OCI-LY1 (cell line): ENCODE results near the gene TSNAXIP1.

Experiments
- CTCF ChIP-seq: fragments of 200-600 bp; sonication (generic), shearing (Covaris generic); IDR thresholded peaks from 2 replicates; pipeline ENCODE4 v1.5.1; 2017; ENCODE audit warnings: mild to moderate bottlenecking, antibody characterized with exemption, low read length, moderate library complexity, mixed read lengths
- EZH2 ChIP-seq: fragments of 200-600 bp; sonication (generic), shearing (Covaris generic); IDR thresholded peaks from 2 replicates; pipeline ENCODE4 v1.8.0; 2017; ENCODE audit warnings: borderline replicate concordance, mixed run types, mild to moderate bottlenecking, antibody characterized with exemption, low read length, moderate library complexity, mixed read lengths

GRCh38 chr16:67856927-67857546 is 50.3 kb downstream of the TSNAXIP1 start:
- no peak for TF ChIP-seq CTCF
- no peak for TF ChIP-seq EZH2
